AG09309 (cell line): Measurements from ENCODE around the gene TSPAN18.

ENCODE experiments used
- DNase-seq: peaks from one replicate; pipeline ENCODE4 v3.0.0-alpha.2; 2010; ENCODE audit warnings: low read depth
- H3K4me3 ChIP-seq: 2 replicates; pipeline ENCODE4 v1.5.1; 2011; ENCODE audit warnings: mild to moderate bottlenecking, low read depth, low read length, moderate library complexity; ENCODE audit not compliant: control insufficient read depth
- CTCF ChIP-seq: IDR thresholded peaks from 2 replicates; pipeline ENCODE4 v1.5.1; 2011; ENCODE audit warnings: mild to moderate bottlenecking, low read depth, low read length, inconsistent platforms; ENCODE audit not compliant: insufficient read depth, control insufficient read depth; ENCODE audit errors: missing control alignments

TSPAN18 gene

GRCh38 chr11:44840521-44841251, 113.9 kb downstream of the TSPAN18 start:
- no peak overlapping the region for H3K4me3 ChIP-seq
- TF ChIP-seq CTCF: no peak
- DNase-seq: no peak

GRCh38 chr11:44842220-44842619, 115.5 kb downstream of the TSPAN18 start:
- H3K4me3 ChIP-seq: no peak overlapping the region
- DNase-seq: peak; percentile 78
- TF ChIP-seq CTCF: no peak

GRCh38 chr11:44846852-44847251, 120.1 kb downstream of the TSPAN18 start:
- no peak overlapping the region for H3K4me3 ChIP-seq
- DNase-seq: no peak
- no peak for TF ChIP-seq CTCF

GRCh38 chr11:44847316-44847715, 120.6 kb downstream of the TSPAN18 start:
- no peak for DNase-seq
- TF ChIP-seq CTCF: no peak
- no peak overlapping the region for H3K4me3 ChIP-seq

- H3K4me3 ChIP-seq: no peak overlapping the region
- TF ChIP-seq CTCF: no peak
- DNase-seq: no peak
Observed at GRCh38 chr11:44848203-44848962, 121.6 kb downstream of the TSPAN18 start.

- DNase-seq: no peak
- TF ChIP-seq CTCF: no peak
- no peak overlapping the region for H3K4me3 ChIP-seq
Observed at GRCh38 chr11:44848963-44849350, 122.2 kb downstream of the TSPAN18 start.
